Hepatocyte (in vitro differentiated cells): ENCODE data around the gene PITX1.

Experiments used
- CTCF ChIP-seq: fragments of 200-600 bp; sonication (generic); IDR thresholded peaks from 2 replicates; pipeline ENCODE4 v1.5.1; 2016; ENCODE audit warnings: antibody characterized with exemption, mild to moderate bottlenecking; ENCODE audit not compliant: poor library complexity
- EZH2 ChIP-seq: fragments of 200-600 bp; sonication (generic); IDR thresholded peaks from 2 replicates; pipeline ENCODE4 v1.6.1; 2016; ENCODE audit warnings: antibody characterized with exemption, mild to moderate bottlenecking, borderline replicate concordance
- EZH2phosphoT487 ChIP-seq: fragments of 200-600 bp; sonication (generic); IDR thresholded peaks from one replicate; pipeline ENCODE4 v1.6.1; 2018; ENCODE audit warnings: antibody characterized with exemption, mild to moderate bottlenecking, low read depth, moderate library complexity; ENCODE audit not compliant: unreplicated experiment, severe bottlenecking

- TF ChIP-seq CTCF (no peak), EZH2phosphoT487 (no peak), EZH2 (no peak)
Observed at GRCh38 chr5:134994560-134995156, 39.4 kb downstream of the PITX1 start.
